ENCODE measurements around the gene PHACTR1.

PHACTR1 gene

DNA sequence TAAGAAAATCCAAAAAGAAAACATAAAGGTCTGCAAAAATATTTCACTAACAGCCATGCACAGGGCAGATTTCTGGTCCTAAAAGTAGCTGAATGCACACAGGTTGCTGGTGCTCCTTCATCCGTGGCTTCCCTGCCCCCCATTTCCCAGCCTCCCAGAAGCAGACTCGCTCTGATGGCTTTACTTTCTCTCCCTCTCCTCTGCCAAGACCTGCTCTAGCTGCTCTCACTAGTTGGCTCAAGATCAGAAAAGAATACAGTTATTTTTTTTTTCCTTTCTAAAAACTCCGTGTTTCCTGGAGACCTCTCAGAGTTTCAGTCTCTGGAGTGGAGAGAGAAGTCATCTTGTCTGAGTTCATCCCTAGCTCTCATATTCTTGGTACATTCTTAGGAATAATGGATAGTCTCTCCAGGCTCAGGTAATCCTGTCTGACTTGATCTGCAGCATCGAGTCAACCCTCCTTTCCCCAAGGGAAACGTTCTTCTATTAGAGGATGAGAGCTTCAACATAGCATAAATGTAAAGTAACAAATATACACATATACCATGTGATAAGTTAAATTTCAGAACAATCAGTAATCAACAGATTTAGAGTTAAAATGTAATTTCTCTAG is 397.5 kb downstream of the PHACTR1 start:
- TF ChIP-seq, protein P1, sequence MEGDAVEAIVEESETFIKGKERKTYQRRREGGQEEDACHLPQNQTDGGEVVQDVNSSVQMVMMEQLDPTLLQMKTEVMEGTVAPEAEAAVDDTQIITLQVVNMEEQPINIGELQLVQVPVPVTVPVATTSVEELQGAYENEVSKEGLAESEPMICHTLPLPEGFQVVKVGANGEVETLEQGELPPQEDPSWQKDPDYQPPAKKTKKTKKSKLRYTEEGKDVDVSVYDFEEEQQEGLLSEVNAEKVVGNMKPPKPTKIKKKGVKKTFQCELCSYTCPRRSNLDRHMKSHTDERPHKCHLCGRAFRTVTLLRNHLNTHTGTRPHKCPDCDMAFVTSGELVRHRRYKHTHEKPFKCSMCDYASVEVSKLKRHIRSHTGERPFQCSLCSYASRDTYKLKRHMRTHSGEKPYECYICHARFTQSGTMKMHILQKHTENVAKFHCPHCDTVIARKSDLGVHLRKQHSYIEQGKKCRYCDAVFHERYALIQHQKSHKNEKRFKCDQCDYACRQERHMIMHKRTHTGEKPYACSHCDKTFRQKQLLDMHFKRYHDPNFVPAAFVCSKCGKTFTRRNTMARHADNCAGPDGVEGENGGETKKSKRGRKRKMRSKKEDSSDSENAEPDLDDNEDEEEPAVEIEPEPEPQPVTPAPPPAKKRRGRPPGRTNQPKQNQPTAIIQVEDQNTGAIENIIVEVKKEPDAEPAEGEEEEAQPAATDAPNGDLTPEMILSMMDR (IDR thresholded peaks at IDR 0.05; ENCODE audit: insufficient read depth, low read length, missing control alignments) = no peak
- ChIA-PET POLR2A (no interaction called here), CTCF (no interaction called here)
- DNase-seq (ENCODE audit: low read depth, low spot score) = no peak
- no peak overlapping the region for H3K4me3 ChIP-seq (ENCODE audit: low read depth, low read length)

GRCh38 chr6:13116155-13116554 is 399.6 kb downstream of the PHACTR1 start:
- H3K4me3 ChIP-seq (ENCODE audit: low read depth, low read length) = no peak overlapping the region
- no peak for DNase-seq (ENCODE audit: low read depth, low spot score)
- TF ChIP-seq, protein P1 (IDR thresholded peaks at IDR 0.05; ENCODE audit: insufficient read depth, low read length, missing control alignments) = no peak
- CTCF ChIA-PET = no interaction called here
- POLR2A ChIA-PET = no interaction called here

GRCh38 chr6:13117570-13117969 is 401.0 kb downstream of the PHACTR1 start:
- no peak overlapping the region for H3K4me3 ChIP-seq (ENCODE audit: low read depth, low read length)
- TF ChIP-seq, protein P1 (IDR thresholded peaks at IDR 0.05; ENCODE audit: insufficient read depth, low read length, missing control alignments) = no peak
- ChIA-PET CTCF (no interaction called here), POLR2A (no interaction called here)
- DNase-seq (ENCODE audit: low read depth, low spot score) = no peak

GRCh38 chr6:13119549-13119948 is 403.0 kb downstream of the PHACTR1 start:
- no peak for DNase-seq (ENCODE audit: low read depth, low spot score)
- H3K4me3 ChIP-seq (ENCODE audit: low read depth, low read length) = no peak overlapping the region
- ChIA-PET CTCF (no interaction called here), POLR2A (no interaction called here)
- TF ChIP-seq, protein P1 (IDR thresholded peaks at IDR 0.05; ENCODE audit: insufficient read depth, low read length, missing control alignments) = no peak

DNA sequence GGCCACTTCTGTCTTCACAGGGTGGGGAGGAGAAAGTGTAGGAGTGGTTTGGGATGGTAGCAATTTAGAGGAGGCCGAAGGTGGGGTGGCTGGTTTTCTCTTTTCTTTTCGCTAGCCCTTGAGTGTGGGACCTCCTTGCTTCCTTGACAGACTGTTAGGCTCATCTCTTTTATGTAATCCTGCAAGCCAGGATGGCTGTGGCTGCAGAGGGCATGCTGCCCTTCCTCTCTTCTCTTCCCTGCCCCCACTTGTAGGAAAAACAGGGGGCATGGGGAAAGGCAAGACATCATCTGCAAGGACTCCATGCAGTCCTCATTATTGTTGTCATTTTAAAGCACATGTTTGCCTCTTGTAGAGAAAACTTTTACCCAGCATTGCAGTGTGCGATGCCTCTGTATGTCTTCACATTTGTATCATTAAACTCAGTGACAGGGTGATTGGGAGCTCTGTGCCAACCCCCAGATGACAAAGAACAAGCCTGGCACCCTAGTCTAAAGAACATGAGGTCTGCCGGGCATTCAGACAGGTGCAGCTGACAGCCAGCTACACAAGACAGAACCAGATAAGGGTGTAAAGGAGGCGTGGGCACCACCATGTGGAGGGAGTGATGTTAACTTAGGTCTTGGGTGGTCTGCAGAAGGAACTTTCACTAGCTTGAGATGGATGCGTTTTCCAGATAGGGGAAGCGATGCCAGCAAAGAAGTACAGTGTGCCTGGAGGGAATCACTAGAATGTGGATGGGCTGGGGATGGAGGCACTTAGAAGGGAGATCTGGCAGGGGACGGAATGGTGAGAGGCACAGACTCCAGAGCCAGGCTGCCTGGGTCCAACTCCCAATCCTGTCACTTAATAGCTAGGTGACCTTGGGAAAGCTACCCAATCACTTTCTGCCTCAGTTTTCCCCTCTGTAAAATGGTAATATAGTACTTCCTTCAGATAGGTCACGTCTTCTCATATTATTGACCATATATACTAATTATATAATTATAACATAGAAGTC is 404.2 kb downstream of the PHACTR1 start:
- no peak for DNase-seq (ENCODE audit: low read depth, low spot score)
- no peak overlapping the region for H3K4me3 ChIP-seq (ENCODE audit: low read depth, low read length)
- POLR2A ChIA-PET = no interaction called here
- TF ChIP-seq, protein P1 (IDR thresholded peaks at IDR 0.05; ENCODE audit: insufficient read depth, low read length, missing control alignments) = no peak
- CTCF ChIA-PET = no interaction called here

DNA sequence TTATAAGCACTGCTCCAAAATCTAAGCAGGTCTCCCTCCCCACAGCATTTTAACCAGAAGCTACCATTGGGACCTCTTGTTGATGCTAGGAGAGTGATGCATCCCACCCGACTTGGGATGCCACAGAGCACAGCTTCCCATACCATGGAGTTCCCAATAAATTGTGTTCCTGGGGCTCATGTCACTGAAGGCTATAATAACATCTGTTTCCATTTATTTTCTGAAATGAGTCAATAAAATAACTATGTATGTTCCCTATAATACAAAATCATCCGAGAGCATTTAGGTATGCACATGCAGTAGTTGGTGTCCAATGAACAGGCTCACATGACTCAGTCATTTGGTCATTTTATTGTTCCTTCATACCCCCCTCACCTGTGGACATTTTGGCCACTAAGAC is 407.6 kb downstream of the PHACTR1 start:
- TF ChIP-seq, protein P1 (IDR thresholded peaks at IDR 0.05; ENCODE audit: insufficient read depth, low read length, missing control alignments) = no peak
- DNase-seq (ENCODE audit: low read depth, low spot score) = no peak
- ChIA-PET POLR2A (no interaction called here), CTCF (no interaction called here)
- H3K4me3 ChIP-seq (ENCODE audit: low read depth, low read length) = no peak overlapping the region
